Liver (tissue), 3 donors: Measurements from ENCODE around the gene CNOT3.

ENCODE experiments used
- CTCF ChIP-seq: fragments of 150-350 bp; IDR thresholded peaks from 2 replicates; pipeline ENCODE4 v1.5.1; 2017; ENCODE audit warnings: improper control_type of control experiment, low read depth, low read length; ENCODE audit not compliant: missing input control
- FOXA1 ChIP-seq: IDR thresholded peaks from 2 replicates; pipeline ENCODE4 v1.6.1; 2016; ENCODE audit warnings: antibody characterized with exemption
- JUND ChIP-seq, 2 donors: IDR thresholded peaks; 2 replicates each; pipeline ENCODE4 v1.6.1; 2016; ENCODE audit warnings: antibody characterized with exemption in 2 of 2
- MAX ChIP-seq: IDR thresholded peaks from 2 replicates; pipeline ENCODE4 v1.6.1; 2016; ENCODE audit warnings: antibody characterized with exemption
- donor health status: healthy.
- donor health status: healthy.

- no peak for TF ChIP-seq FOXA1
- no peak for TF ChIP-seq CTCF
- TF ChIP-seq MAX, result no peak
- TF ChIP-seq JUND (IDR thresholded peaks at IDR 0.05), result no peak
Observed at GRCh38 chr19:54160182-54160811, 22.7 kb downstream of the CNOT3 start.
